Upper lobe of left lung (tissue), 6 donors: Measurements from ENCODE around the gene PACS1. TPM values are rescaled to one million over a fixed set of nuclear protein-coding genes. Genes with fewer than 3 reads are reported as not detected.

Experiments
- ATAC-seq, 2 donors: fragments of 200-7000 bp; cut with Tn5 transposase; one replicate each; pipeline ENCODE4 v1.9.1; 2022; ENCODE audit warnings: mild to moderate bottlenecking in 2 of 2, moderate library complexity in 2 of 2; ENCODE audit not compliant: low FRiP score in 2 of 2
- DNase-seq, 2 donors: peaks; one replicate each; pipeline ENCODE4 v3.0.0-alpha.2; 2019 to 2020
- H3K27ac ChIP-seq, 4 donors: fragments of 200-600 bp; sonication (generic); one replicate each; pipeline ENCODE4 v1.5.1; 2016 to 2019
- H3K27me3 ChIP-seq, 4 donors: fragments of 200-600 bp; sonication (generic); one replicate each; pipeline ENCODE4 v1.5.1; 2017 to 2019
- H3K36me3 ChIP-seq, 4 donors: fragments of 200-600 bp; sonication (generic); one replicate each; pipeline ENCODE4 v1.5.1; 2016 to 2019
- H3K4me1 ChIP-seq, 4 donors: fragments of 200-600 bp; sonication (generic); one replicate each; pipeline ENCODE4 v1.5.1; 2018 to 2019
- H3K4me3 ChIP-seq, 4 donors: fragments of 200-600 bp; sonication (generic); one replicate each; pipeline ENCODE4 v1.5.1; 2017 to 2019; ENCODE audit warnings: mild to moderate bottlenecking in 2 of 4, moderate library complexity in 1 of 4
- H3K9me3 ChIP-seq, 4 donors: fragments of 200-600 bp; sonication (generic); one replicate each; pipeline ENCODE4 v1.5.1; 2018 to 2019
- EP300 ChIP-seq, 4 donors: sonication (generic); formaldehyde crosslinking; IDR thresholded peaks; one replicate each; pipeline ENCODE4 v1.5.1; 2017; ENCODE audit warnings: antibody characterized with exemption in 4 of 4, control low read depth in 2 of 4
- POLR2A ChIP-seq, 4 donors: fragments of 450-650 bp; IDR thresholded peaks; one replicate each; pipeline ENCODE4 v1.5.1; 2016 to 2017; ENCODE audit warnings: antibody characterized with exemption in 4 of 4, mild to moderate bottlenecking in 2 of 4
- POLR2AphosphoS5 ChIP-seq, 2 donors: sonication (generic); formaldehyde crosslinking; IDR thresholded peaks; one replicate each; pipeline ENCODE4 v1.5.1; 2017; ENCODE audit warnings: antibody characterized with exemption in 2 of 2
- WGBS, 2 donors: methylation state at CpG; one replicate each; pipeline ENCODE4 v1.1.5; 2017 to 2018; 5-methylcytosine and 5-hydroxymethylcytosine counted together
- total RNA-seq, 6 donors: library from RNA; depleted of rRNA in 4 of 6; stranded (reverse); fragments of >200 nt in 4 of 6; gene quantifications; one replicate each; pipeline versions ENCODE4 v1.1.0 to v1.2.1, GENCODE V29; 2016 to 2021
- TF ChIP-seq, protein P1 (sequence below), 6 experiments: fragments of 450-650 bp in 4 of 6; fragments of 200-600 bp in 2 of 6; sonication (generic) in 2 of 6; IDR thresholded peaks; one replicate each; pipeline ENCODE4 v1.5.1; 2016 to 2019; ENCODE audit warnings: antibody characterized with exemption in 6 of 6
- donor health status: DM: no; HTN: no; CAD: no; lungs with moderate emphysema.
- donor health status: DM: no; HTN: yes; CAD: no; lungs with severe emphysema.

The PACS1 gene
- total RNA-seq, 6 donors from 2014 or later: 39.8 to 123 (median 51.1) TPM

DNA sequence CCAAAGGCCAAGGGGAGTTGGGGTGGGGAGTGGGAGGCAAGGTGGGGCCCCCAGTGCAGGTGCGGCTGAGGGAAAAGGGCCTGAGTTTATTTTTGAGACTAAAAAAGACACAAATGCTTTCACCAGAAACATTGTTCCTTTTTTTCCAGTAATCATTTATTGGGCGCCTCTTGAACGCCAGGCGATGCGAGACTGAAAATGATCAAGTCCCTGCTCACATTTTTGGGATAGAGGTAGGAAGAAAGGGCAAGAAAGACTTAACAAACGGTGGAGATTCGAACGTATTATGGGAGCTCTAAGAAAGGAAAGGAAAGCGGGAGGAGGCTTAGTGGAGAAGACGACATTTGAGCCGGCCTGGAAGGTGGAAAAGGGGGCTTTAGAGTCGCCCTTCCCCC lies 18.7 kb upstream of the PACS1 start:
- H3K4me1 ChIP-seq: peaks cover 23 to 36% (median 25%) of the 10 kb centered on the region in 4 donors
- DNase-seq (no peak), ATAC-seq (no peak)
- peak overlapping the region; percentile 84 to 93 (median 90) for H3K27ac ChIP-seq
- peaks cover 6 to 27% (median 24%) of the 10 kb centered on the region in 4 donors for H3K36me3 ChIP-seq
- 29% methylated on average over 12 of the region's 12 CpGs for WGBS, 2 donors
- peaks cover 0 to 15% (median 7%) of the 10 kb centered on the region in 4 donors for H3K27me3 ChIP-seq
- H3K4me3 ChIP-seq: peak overlapping the region; percentile 9 to 93 (median 84)
- no peak for TF ChIP-seq EP300 (IDR thresholded peaks at IDR 0.05)
- TF ChIP-seq, protein P1, sequence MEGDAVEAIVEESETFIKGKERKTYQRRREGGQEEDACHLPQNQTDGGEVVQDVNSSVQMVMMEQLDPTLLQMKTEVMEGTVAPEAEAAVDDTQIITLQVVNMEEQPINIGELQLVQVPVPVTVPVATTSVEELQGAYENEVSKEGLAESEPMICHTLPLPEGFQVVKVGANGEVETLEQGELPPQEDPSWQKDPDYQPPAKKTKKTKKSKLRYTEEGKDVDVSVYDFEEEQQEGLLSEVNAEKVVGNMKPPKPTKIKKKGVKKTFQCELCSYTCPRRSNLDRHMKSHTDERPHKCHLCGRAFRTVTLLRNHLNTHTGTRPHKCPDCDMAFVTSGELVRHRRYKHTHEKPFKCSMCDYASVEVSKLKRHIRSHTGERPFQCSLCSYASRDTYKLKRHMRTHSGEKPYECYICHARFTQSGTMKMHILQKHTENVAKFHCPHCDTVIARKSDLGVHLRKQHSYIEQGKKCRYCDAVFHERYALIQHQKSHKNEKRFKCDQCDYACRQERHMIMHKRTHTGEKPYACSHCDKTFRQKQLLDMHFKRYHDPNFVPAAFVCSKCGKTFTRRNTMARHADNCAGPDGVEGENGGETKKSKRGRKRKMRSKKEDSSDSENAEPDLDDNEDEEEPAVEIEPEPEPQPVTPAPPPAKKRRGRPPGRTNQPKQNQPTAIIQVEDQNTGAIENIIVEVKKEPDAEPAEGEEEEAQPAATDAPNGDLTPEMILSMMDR (IDR thresholded peaks at IDR 0.05): no peak
- no peak for TF ChIP-seq POLR2A (IDR thresholded peaks at IDR 0.05)
- no peak for TF ChIP-seq POLR2AphosphoS5 (IDR thresholded peaks at IDR 0.05)
- no peaks in the 10 kb centered on the region for H3K9me3 ChIP-seq

DNA sequence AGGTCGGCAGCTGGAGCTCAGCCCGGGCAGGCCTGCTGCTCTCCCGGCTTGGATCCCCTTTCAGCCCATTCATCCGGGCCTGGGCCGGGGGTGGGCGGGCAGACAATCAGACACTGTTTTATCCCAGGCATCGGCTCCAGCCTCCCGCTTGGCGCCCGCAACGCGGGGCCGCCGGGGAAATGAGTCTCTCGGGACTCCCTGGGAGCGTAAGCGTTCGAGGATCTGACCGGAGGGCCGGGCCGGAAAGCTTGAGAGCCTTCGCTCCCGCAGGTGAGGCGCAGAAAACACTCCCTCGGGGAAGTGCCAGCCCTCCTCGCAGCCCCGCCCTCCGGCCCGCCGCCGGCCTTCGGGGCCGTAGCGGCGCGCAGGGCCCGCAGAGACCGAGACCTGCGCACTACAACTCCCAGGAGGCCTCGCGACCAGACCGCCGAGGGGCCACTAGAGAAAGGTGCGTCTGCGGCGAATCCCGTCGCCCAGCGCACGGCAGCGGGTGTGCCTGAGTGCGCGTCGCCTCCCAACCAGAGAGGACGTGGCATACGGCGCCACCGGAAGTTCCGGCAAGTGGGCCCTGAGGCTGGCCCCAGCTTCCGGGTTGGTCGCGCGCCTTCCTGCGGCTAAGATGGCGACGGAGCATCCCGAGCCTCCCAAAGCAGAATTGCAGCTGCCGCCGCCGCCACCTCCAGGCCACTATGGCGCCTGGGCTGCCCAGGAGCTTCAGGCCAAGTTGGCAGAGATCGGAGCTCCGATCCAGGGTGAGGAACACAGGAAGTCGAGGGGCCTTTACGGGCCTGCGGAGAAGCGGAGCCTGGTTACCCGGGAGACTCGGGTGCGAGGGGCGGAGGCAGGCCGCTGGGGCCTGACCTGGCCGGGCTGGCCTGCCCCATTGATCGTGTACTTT lies 18.1 kb upstream of the PACS1 start, which contains the start of gene SF3B2:
SF3B2 (plus strand) TSS at position 599 of the 898 bp plus-strand sequence; CDS start at position 620, 21 bp downstream.
- H3K4me3 ChIP-seq: peak within 1 kb of the TSS; percentile 82 to 99 (median 90)
- peak within 1 kb of the TSS; percentile 84 to 93 (median 90) for H3K27ac ChIP-seq
- H3K36me3 ChIP-seq: peaks cover 12 to 33% (median 31%) of the 10 kb centered on the region in 4 donors
- WGBS, 2 donors: 0 to 1% methylated on average over 8 to 54 of the region's 84 CpGs
- peaks cover 23 to 36% (median 25%) of the 10 kb centered on the region in 4 donors for H3K4me1 ChIP-seq
- ATAC-seq (peak; percentile 99), DNase-seq (peak; percentile 97 to 100)
- TF ChIP-seq POLR2A (IDR thresholded peaks at IDR 0.05) (peak in 3 of 4 donors; percentile 28 to 80 (median 52)), EP300 (IDR thresholded peaks at IDR 0.05) (peak in 1 of 4 donors; percentile 0), POLR2AphosphoS5 (IDR thresholded peaks at IDR 0.05) (peak; percentile 90 to 94)
- TF ChIP-seq, protein P1 (IDR thresholded peaks at IDR 0.05): peak in 2 of 6 experiments; percentile 9 to 48
- H3K27me3 ChIP-seq: peaks cover 0 to 15% (median 7%) of the 10 kb centered on the region in 4 donors
- no peaks in the 10 kb centered on the region for H3K9me3 ChIP-seq

DNA sequence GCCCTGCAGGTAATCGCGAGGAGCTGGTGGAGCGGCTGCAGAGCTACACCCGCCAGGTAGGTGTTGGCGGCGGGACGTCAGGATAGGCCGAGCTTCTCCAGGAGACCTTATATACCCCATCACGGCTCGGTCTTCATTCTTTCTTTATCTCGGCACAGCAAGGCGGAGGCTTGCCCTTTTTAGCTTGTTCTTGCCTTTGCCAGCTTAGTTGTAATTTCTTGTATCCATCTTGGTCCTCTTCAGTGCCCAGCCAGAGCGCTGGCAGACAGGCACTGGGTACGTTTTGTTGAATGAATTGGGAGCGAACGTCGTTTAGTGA lies 17.4 kb upstream of the PACS1 start:
- Histone ChIP-seq H3K4me1 (peaks cover 23 to 36% (median 25%) of the 10 kb centered on the region in 4 donors), H3K36me3 (peaks cover 15 to 39% (median 37%) of the 10 kb centered on the region in 4 donors), H3K27ac (peak overlapping the region; percentile 84 to 93 (median 90)), H3K4me3 (peak overlapping the region; percentile 82 to 99 (median 90)), H3K27me3 (peaks cover 0 to 15% (median 7%) of the 10 kb centered on the region in 4 donors), H3K9me3 (no peaks in the 10 kb centered on the region)
- ATAC-seq (no peak), DNase-seq (no peak)
- TF ChIP-seq, protein P1 (IDR thresholded peaks at IDR 0.05): no peak
- TF ChIP-seq POLR2A (IDR thresholded peaks at IDR 0.05): no peak
- TF ChIP-seq POLR2AphosphoS5 (IDR thresholded peaks at IDR 0.05): no peak
- no peak for TF ChIP-seq EP300 (IDR thresholded peaks at IDR 0.05)
- 1 to 2% methylated on average over 15 to 17 of the region's 17 CpGs for WGBS, 2 donors

DNA sequence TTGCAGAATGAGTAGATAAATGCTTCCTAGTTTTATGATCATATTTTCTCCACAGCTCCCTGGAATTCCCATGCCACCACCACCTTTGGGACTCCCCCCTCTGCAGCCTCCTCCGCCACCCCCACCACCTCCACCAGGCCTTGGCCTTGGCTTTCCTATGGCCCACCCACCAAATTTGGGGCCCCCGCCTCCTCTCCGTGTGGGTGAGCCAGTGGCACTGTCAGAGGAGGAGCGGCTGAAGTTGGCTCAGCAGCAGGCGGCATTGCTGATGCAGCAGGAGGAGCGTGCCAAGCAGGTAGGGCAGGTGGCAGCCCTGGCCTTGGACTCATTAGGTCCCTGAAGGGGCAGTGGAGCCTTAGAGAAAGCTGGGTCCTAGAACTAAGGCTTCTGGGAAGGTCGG lies 15.1 kb upstream of the PACS1 start:
- ATAC-seq (no peak), DNase-seq (no peak)
- WGBS, 2 donors: 95 to 100% methylated on average over 5 to 7 of the region's 7 CpGs
- H3K4me3 ChIP-seq: no peak overlapping the region
- TF ChIP-seq POLR2A (IDR thresholded peaks at IDR 0.05) (no peak), POLR2AphosphoS5 (IDR thresholded peaks at IDR 0.05) (no peak)
- H3K27me3 ChIP-seq: no peaks in the 10 kb centered on the region
- H3K27ac ChIP-seq: no peak overlapping the region
- peaks cover 19 to 29% (median 21%) of the 10 kb centered on the region in 4 donors for H3K4me1 ChIP-seq
- no peaks in the 10 kb centered on the region for H3K9me3 ChIP-seq
- peaks cover 37 to 62% (median 61%) of the 10 kb centered on the region in 4 donors for H3K36me3 ChIP-seq

DNA sequence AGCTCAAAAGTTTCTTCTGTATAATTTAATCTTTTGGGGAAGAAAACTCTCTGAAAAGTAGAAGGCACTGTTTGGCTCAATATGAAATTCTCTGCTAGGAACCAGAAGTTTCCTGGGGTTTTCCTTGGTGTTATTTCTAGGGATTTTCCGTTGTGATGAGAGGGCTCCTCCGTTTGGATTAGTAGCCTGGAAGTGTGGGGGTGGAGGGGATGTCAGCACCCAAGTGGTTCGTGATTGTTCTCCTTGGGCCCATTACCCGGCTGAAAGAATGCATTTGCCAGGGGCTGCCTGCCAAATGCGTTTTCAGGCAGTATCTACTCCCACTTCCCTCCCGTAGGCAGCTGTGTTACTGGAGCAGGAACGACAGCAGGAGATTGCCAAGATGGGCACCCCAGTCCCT lies 13.6 kb upstream of the PACS1 start:
- WGBS, 2 donors: 66 to 79% methylated on average over 7 of the region's 7 CpGs
- peaks cover 50 to 77% (median 76%) of the 10 kb centered on the region in 4 donors for H3K36me3 ChIP-seq
- H3K27ac ChIP-seq: no peak overlapping the region
- H3K27me3 ChIP-seq: no peaks in the 10 kb centered on the region
- H3K4me1 ChIP-seq: peaks cover 13 to 21% (median 15%) of the 10 kb centered on the region in 4 donors
- TF ChIP-seq POLR2A (IDR thresholded peaks at IDR 0.05): no peak
- H3K9me3 ChIP-seq: no peaks in the 10 kb centered on the region
- DNase-seq (no peak), ATAC-seq (no peak)
- H3K4me3 ChIP-seq: no peak overlapping the region
